ES-I3 (cell line): ENCODE results near the gene TMEM132C.

Source experiments
- H3K36me3 ChIP-seq: 2 replicates; pipeline ENCODE4 v1.6.1; 2013; ENCODE audit warnings: mild to moderate bottlenecking, low read length, control low read depth, moderate library complexity; ENCODE audit not compliant: insufficient read depth
- H3K4me1 ChIP-seq: 2 replicates; pipeline ENCODE4 v1.6.1; 2013; ENCODE audit warnings: mild to moderate bottlenecking, control low read depth, low read length; ENCODE audit not compliant: insufficient read depth
- H3K9ac ChIP-seq: 2 replicates; pipeline ENCODE4 v1.6.1; 2013; ENCODE audit warnings: low read depth, mild to moderate bottlenecking, low read length, moderate library complexity
- H3K9me3 ChIP-seq: 2 replicates; pipeline ENCODE4 v1.6.1; 2013; ENCODE audit warnings: mild to moderate bottlenecking, low read length, moderate library complexity; ENCODE audit not compliant: control insufficient read depth, insufficient read depth

The TMEM132C gene

GRCh38 chr12:128675576-128675975 lies 408.6 kb downstream of the TMEM132C start:
- H3K36me3 ChIP-seq: no peaks in the 10 kb centered on the region
- no peaks in the 10 kb centered on the region for H3K9me3 ChIP-seq
- no peak overlapping the region for H3K9ac ChIP-seq
- H3K4me1 ChIP-seq: no peaks in the 10 kb centered on the region

GRCh38 chr12:128680555-128680954 lies 413.6 kb downstream of the TMEM132C start:
- Histone ChIP-seq H3K9me3 (no peaks in the 10 kb centered on the region), H3K4me1 (no peaks in the 10 kb centered on the region), H3K9ac (no peak overlapping the region), H3K36me3 (no peaks in the 10 kb centered on the region)

- Histone ChIP-seq H3K36me3 (no peaks in the 10 kb centered on the region), H3K4me1 (no peaks in the 10 kb centered on the region), H3K9me3 (no peaks in the 10 kb centered on the region), H3K9ac (no peak overlapping the region)
These were observed 415.7 kb downstream of the TMEM132C start for GRCh38 chr12:128682548-128683275.

GRCh38 chr12:128684352-128684751 lies 417.4 kb downstream of the TMEM132C start:
- no peak overlapping the region for H3K9ac ChIP-seq
- no peaks in the 10 kb centered on the region for H3K36me3 ChIP-seq
- no peaks in the 10 kb centered on the region for H3K9me3 ChIP-seq
- no peaks in the 10 kb centered on the region for H3K4me1 ChIP-seq

- Histone ChIP-seq H3K9ac (no peak overlapping the region), H3K9me3 (no peaks in the 10 kb centered on the region), H3K36me3 (no peaks in the 10 kb centered on the region), H3K4me1 (no peaks in the 10 kb centered on the region)
These were observed 419.0 kb downstream of the TMEM132C start for GRCh38 chr12:128685903-128686475.

GRCh38 chr12:128687851-128688250 lies 420.9 kb downstream of the TMEM132C start:
- Histone ChIP-seq H3K36me3 (no peaks in the 10 kb centered on the region), H3K9me3 (no peaks in the 10 kb centered on the region), H3K4me1 (no peaks in the 10 kb centered on the region), H3K9ac (no peak overlapping the region)

GRCh38 chr12:128690641-128691040 lies 423.7 kb downstream of the TMEM132C start:
- Histone ChIP-seq H3K4me1 (no peaks in the 10 kb centered on the region), H3K36me3 (no peaks in the 10 kb centered on the region), H3K9me3 (no peaks in the 10 kb centered on the region), H3K9ac (no peak overlapping the region)

- H3K9ac ChIP-seq: no peak overlapping the region
- H3K9me3 ChIP-seq: no peaks in the 10 kb centered on the region
- no peaks in the 10 kb centered on the region for H3K4me1 ChIP-seq
- H3K36me3 ChIP-seq: no peaks in the 10 kb centered on the region
These were observed 426.1 kb downstream of the TMEM132C start for GRCh38 chr12:128693115-128693514.

GRCh38 chr12:128693771-128694170 lies 426.8 kb downstream of the TMEM132C start:
- Histone ChIP-seq H3K4me1 (no peaks in the 10 kb centered on the region), H3K9me3 (no peaks in the 10 kb centered on the region), H3K36me3 (no peaks in the 10 kb centered on the region), H3K9ac (no peak overlapping the region)

- Histone ChIP-seq H3K9me3 (no peaks in the 10 kb centered on the region), H3K9ac (no peak overlapping the region), H3K4me1 (no peaks in the 10 kb centered on the region), H3K36me3 (no peaks in the 10 kb centered on the region)
These were observed 427.5 kb downstream of the TMEM132C start for GRCh38 chr12:128694445-128694844.

GRCh38 chr12:128695697-128696096 lies 428.7 kb downstream of the TMEM132C start:
- Histone ChIP-seq H3K9me3 (no peaks in the 10 kb centered on the region), H3K9ac (no peak overlapping the region), H3K36me3 (no peaks in the 10 kb centered on the region), H3K4me1 (no peaks in the 10 kb centered on the region)

- Histone ChIP-seq H3K9me3 (no peaks in the 10 kb centered on the region), H3K9ac (no peak overlapping the region), H3K4me1 (0 out of 2 replicates have a peak, but pooled peaks cover 4% of the 10 kb centered on the region), H3K36me3 (no peaks in the 10 kb centered on the region)
These were observed 431.5 kb downstream of the TMEM132C start for GRCh38 chr12:128698301-128698972.

- no peaks in the 10 kb centered on the region for H3K9me3 ChIP-seq
- H3K9ac ChIP-seq: no peak overlapping the region
- 0 out of 2 replicates have a peak, but pooled peaks cover 4% of the 10 kb centered on the region for H3K4me1 ChIP-seq
- no peaks in the 10 kb centered on the region for H3K36me3 ChIP-seq
These were observed 432.1 kb downstream of the TMEM132C start for GRCh38 chr12:128699106-128699505.

GRCh38 chr12:128702371-128702770 lies 435.4 kb downstream of the TMEM132C start:
- Histone ChIP-seq H3K9ac (no peak overlapping the region), H3K9me3 (no peaks in the 10 kb centered on the region), H3K4me1 (0 out of 2 replicates have a peak, but pooled peaks cover 4% of the 10 kb centered on the region), H3K36me3 (no peaks in the 10 kb centered on the region)

GRCh38 chr12:128705140-128705539 lies 438.2 kb downstream of the TMEM132C start:
- H3K9me3 ChIP-seq: no peaks in the 10 kb centered on the region
- H3K36me3 ChIP-seq: no peaks in the 10 kb centered on the region
- H3K9ac ChIP-seq: no peak overlapping the region
- H3K4me1 ChIP-seq: 0 out of 2 replicates have a peak, but pooled peaks cover 4% of the 10 kb centered on the region
